ENCODE data around the gene RANBP1. TPM values are rescaled to one million over a fixed set of nuclear protein-coding genes. Genes with fewer than 3 reads are reported as not detected.

Gene RANBP1
- total and polyA plus RNA-seq, 2 of the 13 experiments (the other 11 are each of a cell fraction or from before 2014, with no cell fraction given), result 181 to 492 TPM

GRCh38 chr22:20108757-20109230 is 7.1 kb upstream of the RANBP1 start:
- in situ Hi-C loops (cut with HindIII; ENCODE audit: extremely low pct_ligation_motif_present, low pct_unique_long_range_greater_than_20kb) (no loop called here), intact Hi-C loops (cut with micrococcal nuclease; ENCODE audit: unreplicated experiment) (no loop called here)
- ATAC-seq (no peak), DNase-seq (ENCODE audit: low spot score) (no peak), FAIRE-seq (no peak)
- no TSS peak for BruUV-seq (replicated peaks)
- peaks cover 2% of the 10 kb centered on the region for H3K79me2 ChIP-seq (ENCODE audit: insufficient read depth, low read length)
- TF ChIP-seq ZNF790 (CRISPR knock-in tag; IDR thresholded peaks at IDR 0.05; ENCODE audit: borderline replicate concordance), result no peak
- TF ChIP-seq NFATC3 (CRISPR knock-in tag; IDR thresholded peaks at IDR 0.05), result no peak
- TF ChIP-seq DMAP1 (CRISPR knock-in tag; IDR thresholded peaks at IDR 0.05), result no peak
- no peak for TF ChIP-seq NFKBIZ (CRISPR knock-in tag; IDR thresholded peaks at IDR 0.05)
- TF ChIP-seq, protein P1, sequence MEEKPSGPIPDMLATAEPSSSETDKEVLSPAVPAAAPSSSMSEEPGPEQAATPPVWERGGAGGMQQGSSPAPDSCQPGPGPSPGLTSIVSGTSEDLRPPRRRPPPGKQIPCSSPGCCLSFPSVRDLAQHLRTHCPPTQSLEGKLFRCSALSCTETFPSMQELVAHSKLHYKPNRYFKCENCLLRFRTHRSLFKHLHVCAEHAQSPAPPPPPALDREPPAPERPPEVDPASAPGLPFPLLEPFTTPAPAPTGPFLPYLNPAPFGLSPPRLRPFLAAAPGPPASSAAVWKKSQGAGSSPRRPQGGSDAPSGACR (CRISPR knock-in tag; IDR thresholded peaks at IDR 0.05), result no peak
- no peak for TF ChIP-seq ETV6 (CRISPR knock-in tag; conservative IDR thresholded peaks at IDR 0.05)
- no peak for TF ChIP-seq SMC3 (IDR thresholded peaks at IDR 0.05; ENCODE audit: low read length)
- no peak for TF ChIP-seq PLRG1 (conservative IDR thresholded peaks at IDR 0.05)
- TF ChIP-seq, protein P2, sequence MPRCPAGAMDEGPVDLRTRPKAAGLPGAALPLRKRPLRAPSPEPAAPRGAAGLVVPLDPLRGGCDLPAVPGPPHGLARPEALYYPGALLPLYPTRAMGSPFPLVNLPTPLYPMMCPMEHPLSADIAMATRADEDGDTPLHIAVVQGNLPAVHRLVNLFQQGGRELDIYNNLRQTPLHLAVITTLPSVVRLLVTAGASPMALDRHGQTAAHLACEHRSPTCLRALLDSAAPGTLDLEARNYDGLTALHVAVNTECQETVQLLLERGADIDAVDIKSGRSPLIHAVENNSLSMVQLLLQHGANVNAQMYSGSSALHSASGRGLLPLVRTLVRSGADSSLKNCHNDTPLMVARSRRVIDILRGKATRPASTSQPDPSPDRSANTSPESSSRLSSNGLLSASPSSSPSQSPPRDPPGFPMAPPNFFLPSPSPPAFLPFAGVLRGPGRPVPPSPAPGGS (CRISPR knock-in tag; IDR thresholded peaks at IDR 0.05), result no peak
- no peak for TF ChIP-seq NFRKB (IDR thresholded peaks at IDR 0.05)
- TF ChIP-seq WIZ (CRISPR knock-in tag; IDR thresholded peaks at IDR 0.05), result no peak
- TF ChIP-seq, protein P3, sequence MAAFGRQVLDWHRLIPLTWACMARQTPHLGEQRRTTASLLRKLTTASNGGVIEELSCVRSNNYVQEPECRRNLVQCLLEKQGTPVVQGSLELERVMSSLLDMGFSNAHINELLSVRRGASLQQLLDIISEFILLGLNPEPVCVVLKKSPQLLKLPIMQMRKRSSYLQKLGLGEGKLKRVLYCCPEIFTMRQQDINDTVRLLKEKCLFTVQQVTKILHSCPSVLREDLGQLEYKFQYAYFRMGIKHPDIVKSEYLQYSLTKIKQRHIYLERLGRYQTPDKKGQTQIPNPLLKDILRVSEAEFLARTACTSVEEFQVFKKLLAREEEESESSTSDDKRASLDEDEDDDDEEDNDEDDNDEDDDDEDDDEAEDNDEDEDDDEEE (CRISPR knock-in tag; IDR thresholded peaks at IDR 0.05), result no peak
- no peak overlapping the region for H3K4me2 ChIP-seq (ENCODE audit: low read depth, low read length)
- 93% methylated on average over 5 of the region's 12 CpGs for WGBS (ENCODE audit: low lambda C conversion rate)
- peaks cover 10% of the 10 kb centered on the region for H3K4me1 ChIP-seq (ENCODE audit: insufficient read depth, low read length)
- ChIA-PET CTCF (ENCODE audit: low intra/inter-chr PET ratio, low total read pairs) (no interaction called here), POLR2A (no interaction called here)
- no peaks in the 10 kb centered on the region for H3K9me3 ChIP-seq (ENCODE audit: low read length)
- no peak overlapping the region for H3K4me3 ChIP-seq (replicated peaks in 1 of 3; ENCODE audit: insufficient read depth in 1 of 3, low read depth in 2 of 3, low read length in 3 of 3)
- H3K9ac ChIP-seq (ENCODE audit: insufficient read depth, low read depth, low read length), result no peak overlapping the region
- H2AFZ ChIP-seq (ENCODE audit: low read length), result no peak overlapping the region
- no peak overlapping the region for H3K27ac ChIP-seq (ENCODE audit: extremely low read length, insufficient read depth, low read length)
- H3K36me3 ChIP-seq (replicated peaks in 1 of 2; ENCODE audit: control insufficient read depth in 1 of 2, insufficient read depth in 2 of 2, low read length in 2 of 2), result peaks cover 47 to 91% of the 10 kb centered on the region in 2 experiments
- peaks cover 4% of the 10 kb centered on the region; the same call in 1 of the 2 replicates for H4K20me1 ChIP-seq (ENCODE audit: insufficient read depth, low read length)
- no peaks in the 10 kb centered on the region for H3K27me3 ChIP-seq (ENCODE audit: control insufficient read depth in 1 of 2, insufficient read depth in 2 of 2, low read length in 2 of 2)
